Measurements from ENCODE around the gene PRR13. TPM values are rescaled to one million over a fixed set of nuclear protein-coding genes. Genes with fewer than 3 reads are reported as not detected.

Gene PRR13
- total and polyA plus RNA-seq, 4 experiments from 2014 or later = 242 to 843 (median 396) TPM

DNA sequence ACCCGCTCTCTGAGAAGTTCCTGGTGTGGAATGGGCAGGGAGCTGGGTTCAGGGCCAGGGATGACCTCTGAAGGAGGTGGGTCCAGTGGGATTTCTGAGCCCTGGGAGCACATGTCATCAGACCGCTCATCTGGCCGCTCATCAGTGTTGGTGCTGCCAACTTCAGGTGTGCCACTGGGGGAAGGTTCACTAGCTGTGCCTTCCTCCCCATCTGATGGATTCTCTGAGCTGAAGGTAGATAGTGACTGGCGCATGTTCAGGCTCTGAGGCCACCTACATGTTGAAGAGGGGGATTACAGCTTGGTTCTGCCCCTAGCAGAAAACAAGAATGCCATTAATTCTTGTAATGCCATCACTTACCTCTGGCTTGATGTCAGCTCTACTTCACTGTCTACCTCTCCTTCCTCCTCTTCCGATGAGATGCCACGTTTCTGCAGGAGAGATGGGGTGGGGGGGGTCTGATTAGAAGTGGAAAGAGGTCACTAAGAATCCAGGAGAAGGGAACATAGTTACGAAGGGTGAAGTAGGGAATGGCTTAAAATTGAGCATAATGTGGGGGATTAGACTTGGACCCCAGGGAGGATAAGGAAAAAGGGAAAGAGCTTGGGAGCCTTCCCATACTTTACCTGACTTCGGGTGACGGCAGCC lies 40.5 kb downstream of the PRR13 start:
- H3K27me3 ChIP-seq (ENCODE audit: insufficient read depth, low read length) = no peaks in the 10 kb centered on the region
- no peak overlapping the region for H3K27ac ChIP-seq (ENCODE audit: low read depth, low read length)
- H3K4me1 ChIP-seq (ENCODE audit: insufficient read depth, low read length) = peaks cover 6% of the 10 kb centered on the region
- H3K9me3 Mint-ChIP-seq = no peaks in the 10 kb centered on the region
- ChIA-PET POLR2A (ENCODE audit: partially characterized antibody) (interaction anchor here (1.4 to 3.8 kb wide), 6 partner anchors 9 to 102 kb away, joined by 4 to 43 read pairs (median 6); partner anchors contain the start of genes MAP3K12, SP1 and TARBP2), CTCF (ENCODE audit: partially characterized antibody) (interaction anchor here (1.2 to 5.0 kb wide), 3 partner anchors 9 to 27 kb away, joined by 3 to 33 read pairs (median 3); partner anchors contain the start of gene NPFF)
- H3K36me3 Mint-ChIP-seq = peaks cover 25 to 82% of the 10 kb centered on the region in 2 donors
- H3K4me3 Mint-ChIP-seq = no peak overlapping the region
- no peaks in the 10 kb centered on the region for H3K27me3 Mint-ChIP-seq
- H3K36me3 ChIP-seq (ENCODE audit: insufficient read depth, low read length) = peaks cover 74% of the 10 kb centered on the region
- intact Hi-C loops (cut with micrococcal nuclease) = no loop called here
- peak overlapping the region in 5 of 7 donors; percentile 13 to 73 (median 48) for H3K27ac Mint-ChIP-seq
- no peak overlapping the region for H3K4me3 ChIP-seq (ENCODE audit: low read length in 2 of 2)
- DNase-seq = peak in 1 of 5 donors; percentile 23
- H3K4me1 Mint-ChIP-seq = peaks cover 2 to 12% (median 6%) of the 10 kb centered on the region in 4 donors
- no peaks in the 10 kb centered on the region for H3K9me3 ChIP-seq (ENCODE audit: control insufficient read depth in 1 of 2, low read length in 2 of 2)

DNA sequence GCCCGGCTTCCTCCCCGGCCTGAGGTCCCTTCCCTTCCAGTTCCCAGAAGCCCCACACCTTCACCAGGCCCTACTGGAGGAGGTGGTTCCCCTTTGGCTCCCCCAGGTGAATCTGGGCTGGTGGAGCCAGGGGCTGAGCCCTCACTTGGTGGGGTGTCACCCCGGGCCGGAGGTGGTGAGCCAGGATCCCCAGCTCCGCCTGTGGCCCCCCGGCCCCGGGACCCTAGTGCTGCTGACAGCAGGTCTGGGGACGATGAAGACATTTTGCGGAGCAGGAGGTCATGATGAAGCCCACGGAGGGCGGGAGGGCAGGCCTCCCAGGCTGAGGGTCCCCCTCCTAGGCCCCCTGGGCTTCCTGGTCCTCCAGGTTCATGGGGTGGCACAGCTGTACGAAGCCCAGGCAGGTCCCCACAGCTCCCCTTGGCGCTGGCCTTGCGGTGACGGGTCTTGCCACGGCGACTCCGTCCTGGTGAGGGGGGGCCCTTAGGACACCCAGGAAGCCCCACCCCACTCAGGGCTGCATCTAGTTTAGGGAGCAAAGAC lies 41.2 kb downstream of the PRR13 start:
- H3K4me3 ChIP-seq (ENCODE audit: low read length in 2 of 2) = no peak overlapping the region
- H3K27me3 ChIP-seq (ENCODE audit: insufficient read depth, low read length) = no peaks in the 10 kb centered on the region
- Mint-ChIP-seq H3K27ac (peak overlapping the region in 3 of 7 donors; percentile 13 to 70 (median 36)), H3K4me1 (peaks cover 2 to 13% (median 6%) of the 10 kb centered on the region in 4 donors), H3K9me3 (no peaks in the 10 kb centered on the region), H3K4me3 (no peak overlapping the region), H3K27me3 (no peaks in the 10 kb centered on the region), H3K36me3 (peaks cover 22 to 82% of the 10 kb centered on the region in 2 donors)
- peaks cover 71% of the 10 kb centered on the region for H3K36me3 ChIP-seq (ENCODE audit: insufficient read depth, low read length)
- intact Hi-C loops (cut with micrococcal nuclease) = no loop called here
- H3K4me1 ChIP-seq (ENCODE audit: insufficient read depth, low read length) = peaks cover 5% of the 10 kb centered on the region
- CTCF ChIA-PET (ENCODE audit: partially characterized antibody) = interaction anchor here (1.4 to 5.0 kb wide), 2 partner anchors 9 to 26 kb away, joined by 3 to 33 read pairs; partner anchors contain the start of gene NPFF
- H3K27ac ChIP-seq (ENCODE audit: low read depth, low read length) = no peak overlapping the region
- no peak for DNase-seq
- POLR2A ChIA-PET (ENCODE audit: partially characterized antibody) = interaction anchor here (1.5 to 3.8 kb wide), 5 partner anchors 10 to 103 kb away, joined by 4 to 43 read pairs (median 6); partner anchors contain the start of genes MAP3K12, SP1 and TARBP2
- no peaks in the 10 kb centered on the region for H3K9me3 ChIP-seq (ENCODE audit: control insufficient read depth in 1 of 2, low read length in 2 of 2)

DNA sequence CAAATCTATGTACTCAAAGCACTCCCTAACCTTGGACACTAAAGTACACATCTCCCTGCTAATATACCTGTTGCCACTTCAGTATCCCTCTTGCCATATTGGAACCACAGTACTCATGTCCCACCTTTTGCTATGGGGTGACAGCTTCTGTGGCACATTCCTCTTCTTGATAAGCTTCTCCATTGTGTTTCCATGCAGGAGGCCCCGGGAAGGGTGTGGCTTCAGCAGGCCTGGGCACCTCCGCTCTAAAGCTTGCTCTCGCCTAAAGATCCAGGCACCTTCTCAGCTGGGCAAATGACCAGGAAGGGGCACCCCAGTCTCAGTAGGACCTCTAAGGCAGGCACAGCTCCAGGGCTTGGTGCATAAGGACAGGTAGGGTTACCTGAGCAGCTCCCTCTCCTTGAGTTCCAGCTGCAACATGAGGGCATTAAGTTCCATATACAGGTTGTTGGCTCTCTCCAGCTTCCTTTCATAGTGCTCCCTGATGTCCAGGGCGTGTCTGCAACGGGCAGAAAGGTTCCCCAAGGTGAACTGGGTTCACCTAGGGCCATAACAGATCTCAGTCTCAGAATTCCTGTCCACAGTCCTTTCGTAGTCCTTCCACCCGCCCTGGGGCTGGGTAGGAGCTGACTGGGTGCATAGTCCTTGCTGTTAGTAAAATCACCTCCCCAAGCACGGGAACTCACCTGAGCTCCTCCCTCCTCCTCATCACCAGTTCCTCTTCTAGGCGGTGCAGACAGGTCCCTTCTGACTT lies 41.9 kb downstream of the PRR13 start:
- ChIA-PET POLR2A (ENCODE audit: partially characterized antibody) (interaction anchor here (1.0 to 3.8 kb wide), 5 partner anchors 9 to 21 kb away, joined by 3 to 43 read pairs (median 6); partner anchors contain the start of genes MAP3K12 and TARBP2), CTCF (ENCODE audit: partially characterized antibody) (interaction anchor here (1.0 to 1.6 kb wide), 2 partner anchors 18 to 138 kb away, joined by 3 to 4 read pairs; partner anchors contain the start of gene TARBP2)
- Histone ChIP-seq H3K27ac (ENCODE audit: low read depth, low read length) (no peak overlapping the region), H3K4me3 (ENCODE audit: low read length in 2 of 2) (no peak overlapping the region), H3K4me1 (ENCODE audit: insufficient read depth, low read length) (peaks cover 5% of the 10 kb centered on the region), H3K9me3 (ENCODE audit: control insufficient read depth in 1 of 2, low read length in 2 of 2) (no peaks in the 10 kb centered on the region), H3K27me3 (ENCODE audit: insufficient read depth, low read length) (no peaks in the 10 kb centered on the region), H3K36me3 (ENCODE audit: insufficient read depth, low read length) (peaks cover 68% of the 10 kb centered on the region)
- Mint-ChIP-seq H3K36me3 (peaks cover 22 to 78% of the 10 kb centered on the region in 2 donors), H3K27ac (peak overlapping the region in 6 of 7 donors; percentile 13 to 70 (median 54)), H3K9me3 (no peaks in the 10 kb centered on the region), H3K4me1 (peaks cover 2 to 15% (median 6%) of the 10 kb centered on the region in 4 donors), H3K4me3 (peak overlapping the region in 2 of 8 donors; percentile 3 to 22), H3K27me3 (no peaks in the 10 kb centered on the region)
- no peak for DNase-seq
- intact Hi-C loops (cut with micrococcal nuclease) = no loop called here

DNA sequence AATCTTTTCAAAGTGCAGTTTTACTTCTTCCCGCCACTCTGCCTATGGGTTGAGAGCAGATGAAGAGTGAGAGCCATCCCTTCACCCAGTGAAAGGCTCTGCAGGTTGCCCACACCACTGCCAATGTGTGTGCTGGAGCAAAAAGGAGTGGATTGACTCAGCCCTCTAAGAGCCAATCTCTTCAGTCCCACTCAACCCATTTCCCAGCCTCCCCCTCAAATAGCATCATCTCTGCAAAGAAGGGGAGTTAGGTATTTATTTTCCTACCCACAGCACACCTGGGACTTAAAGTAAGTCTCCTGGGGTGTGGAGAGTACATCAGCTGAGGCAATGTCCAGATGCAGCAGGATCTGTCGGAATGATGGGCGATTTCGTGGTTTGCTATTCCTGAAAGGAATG lies 42.4 kb downstream of the PRR13 start:
- H3K9me3 Mint-ChIP-seq = no peaks in the 10 kb centered on the region
- intact Hi-C loops (cut with micrococcal nuclease) = no loop called here

DNA sequence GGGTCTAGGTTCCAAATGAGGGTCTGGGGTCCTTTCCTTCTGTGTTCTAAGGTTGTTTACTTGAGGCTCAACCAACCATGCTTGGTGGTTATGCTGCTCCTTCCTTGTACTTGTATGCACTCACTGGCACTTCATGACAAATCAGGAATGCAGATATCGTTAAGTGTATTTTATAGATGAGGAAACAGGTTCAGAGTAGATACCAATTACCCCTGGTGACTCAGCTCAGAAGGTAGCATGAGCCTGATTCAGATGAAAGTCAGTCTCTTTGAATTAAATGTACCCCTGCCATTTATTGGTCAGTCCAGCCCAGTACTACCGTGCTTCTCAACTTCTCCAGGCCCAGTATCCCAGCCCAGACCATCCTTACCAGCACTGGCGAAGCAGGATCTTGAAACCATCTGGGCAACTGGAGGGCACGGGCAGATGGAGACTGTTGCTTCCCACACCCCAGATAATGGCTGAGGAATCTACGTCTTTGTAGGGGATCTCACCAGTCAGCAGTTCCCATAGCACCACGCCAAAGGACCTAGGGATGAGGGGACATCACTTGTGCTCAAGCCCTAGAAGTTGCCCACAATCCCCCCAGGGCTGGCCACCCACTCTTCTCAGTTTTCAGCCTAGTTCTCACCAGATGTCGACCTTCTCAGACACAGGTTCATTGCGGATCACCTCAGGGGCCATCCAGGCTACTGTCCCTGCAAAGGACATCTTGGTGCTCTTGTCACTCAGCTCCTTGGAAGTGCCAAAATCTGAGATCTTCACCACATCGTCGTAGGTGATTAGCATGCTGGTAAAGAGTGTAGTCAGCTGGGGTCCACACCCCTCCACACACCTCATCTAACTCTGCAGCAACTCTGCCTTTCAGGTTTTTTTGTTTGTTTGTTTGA lies 43.4 kb downstream of the PRR13 start:
- no peak overlapping the region for H3K27ac ChIP-seq (ENCODE audit: low read depth, low read length)
- Mint-ChIP-seq H3K9me3 (no peaks in the 10 kb centered on the region), H3K4me3 (no peak overlapping the region), H3K36me3 (peaks cover 19 to 65% of the 10 kb centered on the region in 2 donors), H3K27me3 (no peaks in the 10 kb centered on the region), H3K27ac (peak overlapping the region in 3 of 7 donors; percentile 52 to 69 (median 59)), H3K4me1 (peaks cover 2 to 18% (median 6%) of the 10 kb centered on the region in 4 donors)
- intact Hi-C loops (cut with micrococcal nuclease) = no loop called here
- H3K9me3 ChIP-seq (ENCODE audit: control insufficient read depth in 1 of 2, low read length in 2 of 2) = no peaks in the 10 kb centered on the region
- DNase-seq = no peak
- no peaks in the 10 kb centered on the region for H3K27me3 ChIP-seq (ENCODE audit: insufficient read depth, low read length)
- CTCF ChIA-PET (ENCODE audit: partially characterized antibody) = interaction anchor here (0.6 to 1.6 kb wide), 2 partner anchors 8 to 16 kb away, joined by 3 to 4 read pairs; partner anchors contain the start of gene TARBP2
- POLR2A ChIA-PET (ENCODE audit: partially characterized antibody) = interaction anchor here (0.6 to 3.0 kb wide), 3 partner anchors 8 to 16 kb away, joined by 3 to 19 read pairs (median 18); partner anchors contain the start of gene TARBP2
- H3K4me3 ChIP-seq (ENCODE audit: low read length in 2 of 2) = no peak overlapping the region
- peaks cover 53% of the 10 kb centered on the region for H3K36me3 ChIP-seq (ENCODE audit: insufficient read depth, low read length)
- peaks cover 5% of the 10 kb centered on the region for H3K4me1 ChIP-seq (ENCODE audit: insufficient read depth, low read length)

More for the DNA sequence above, 42.4 kb downstream of the PRR13 start:
- no peaks in the 10 kb centered on the region for H3K9me3 ChIP-seq (ENCODE audit: control insufficient read depth in 1 of 2, low read length in 2 of 2)
- DNase-seq = no peak
- H3K4me3 ChIP-seq (ENCODE audit: low read length in 2 of 2) = no peak overlapping the region
- peaks cover 63% of the 10 kb centered on the region for H3K36me3 ChIP-seq (ENCODE audit: insufficient read depth, low read length)
- CTCF ChIA-PET (ENCODE audit: partially characterized antibody) = interaction anchor here (1.0 to 1.6 kb wide), 2 partner anchors 17 to 139 kb away, joined by 3 to 4 read pairs; partner anchors contain the start of gene TARBP2
- peak overlapping the region in 4 of 7 donors; percentile 47 to 70 (median 66) for H3K27ac Mint-ChIP-seq
- POLR2A ChIA-PET (ENCODE audit: partially characterized antibody) = interaction anchor here (1.0 to 3.8 kb wide), 5 partner anchors 9 to 22 kb away, joined by 3 to 43 read pairs (median 6); partner anchors contain the start of genes MAP3K12 and TARBP2
- H3K36me3 Mint-ChIP-seq = peaks cover 22 to 73% of the 10 kb centered on the region in 2 donors
- H3K27me3 Mint-ChIP-seq = no peaks in the 10 kb centered on the region
- no peak overlapping the region for H3K4me3 Mint-ChIP-seq
- H3K4me1 ChIP-seq (ENCODE audit: insufficient read depth, low read length) = peaks cover 5% of the 10 kb centered on the region
- no peaks in the 10 kb centered on the region for H3K27me3 ChIP-seq (ENCODE audit: insufficient read depth, low read length)
- H3K27ac ChIP-seq (ENCODE audit: low read depth, low read length) = no peak overlapping the region
- H3K4me1 Mint-ChIP-seq = peaks cover 2 to 13% (median 6%) of the 10 kb centered on the region in 4 donors

All from CD4-positive, alpha-beta memory T cell (primary cell).